WTC11 (cell line): ENCODE results near the gene WEE1. TPM values are rescaled to one million over a fixed set of nuclear protein-coding genes. Genes with fewer than 3 reads are reported as not detected.

Experiments
- ATAC-seq: fragments of 200-7000 bp; cut with Tn5 transposase; 2 replicates; pipeline ENCODE4 v1.10.0; 2021; ENCODE audit warnings: mild to moderate bottlenecking, moderate library complexity
- CTCF ChIA-PET: fragments of 300-600 bp; sonication (Branson Sonifier 250); formaldehyde crosslinking; loops from one replicate; lab custom pipeline; 2021; ENCODE audit warnings: antibody characterized with exemption; lab: Charles Lee
- POLR2A ChIA-PET: fragments of 350-600 bp; sonication (Branson Sonifier 250); formaldehyde crosslinking; loops from one replicate; lab custom pipeline; 2021; ENCODE audit warnings: antibody characterized with exemption; lab: Charles Lee
- DNase-seq: peaks from one replicate; pipeline ENCODE4 v3.0.0; 2021; ENCODE audit warnings: low spot score
- H3K27ac Mint-ChIP-seq: 2 replicates; pipeline ENCODE4 v1.8.0; 2021; ENCODE audit warnings: mixed read lengths
- H3K27me3 Mint-ChIP-seq: 2 replicates; pipeline ENCODE4 v1.8.0; 2021; ENCODE audit warnings: low read depth, mild to moderate bottlenecking, moderate library complexity, mixed read lengths
- H3K36me3 Mint-ChIP-seq: 2 replicates; pipeline ENCODE4 v1.8.0; 2021; ENCODE audit warnings: mixed read lengths
- H3K4me1 Mint-ChIP-seq: 2 replicates; pipeline ENCODE4 v1.8.0; 2022; ENCODE audit warnings: mixed read lengths
- H3K4me3 Mint-ChIP-seq: 2 replicates; pipeline ENCODE4 v1.8.0; 2021; ENCODE audit warnings: mild to moderate bottlenecking, moderate library complexity, mixed read lengths
- H3K9me3 Mint-ChIP-seq: 2 replicates; pipeline ENCODE4 v1.8.0; 2021; ENCODE audit warnings: mixed read lengths
- CDX4 ChIP-seq: fragments of 250-450 bp; sonication (Bioruptor Pico); IDR thresholded peaks from 2 replicates; pipeline ENCODE4 v1.9.0; 2021; ENCODE audit warnings: moderate library complexity, mild to moderate bottlenecking, inconsistent platforms, borderline replicate concordance
- ELF4 ChIP-seq: sonication (generic); formaldehyde crosslinking; IDR thresholded peaks from 2 replicates; pipeline ENCODE4 v1.8.1; 2022; ENCODE audit warnings: low read depth, mild to moderate bottlenecking, moderate library complexity, missing genetic modification reagents
- ETV6 ChIP-seq: sonication (generic); formaldehyde crosslinking; IDR thresholded peaks from 2 replicates; pipeline ENCODE4 v1.8.1; 2022; ENCODE audit warnings: mild to moderate bottlenecking, missing genetic modification reagents
- FOXJ3 ChIP-seq: sonication (generic); formaldehyde crosslinking; IDR thresholded peaks from 2 replicates; pipeline ENCODE4 v1.9.0; 2021; ENCODE audit warnings: missing genetic modification reagents, mild to moderate bottlenecking, borderline replicate concordance
- GABPB1 ChIP-seq: sonication (generic); formaldehyde crosslinking; IDR thresholded peaks from 2 replicates; pipeline ENCODE4 v1.8.1; 2023; ENCODE audit warnings: mild to moderate bottlenecking, missing genetic modification reagents
- GRHL2 ChIP-seq: fragments of 250-450 bp; sonication (Bioruptor Pico); IDR thresholded peaks from 2 replicates; pipeline ENCODE4 v1.8.0; 2022; ENCODE audit warnings: mild to moderate bottlenecking, moderate library complexity; ENCODE audit not compliant: insufficient replicate concordance, severe bottlenecking
- GTF2I ChIP-seq: fragments of 250-450 bp; sonication (Bioruptor Pico); conservative IDR thresholded peaks from 2 replicates; pipeline ENCODE4 v1.4.0; 2021; ENCODE audit warnings: mild to moderate bottlenecking
- JUN ChIP-seq: sonication (generic); formaldehyde crosslinking; IDR thresholded peaks from 2 replicates; pipeline ENCODE4 v1.8.0; 2023; ENCODE audit warnings: mild to moderate bottlenecking, missing genetic modification reagents
- KAT7 ChIP-seq: sonication (generic); formaldehyde crosslinking; IDR thresholded peaks from 2 replicates; pipeline ENCODE4 v1.8.1; 2023; ENCODE audit warnings: missing genetic modification reagents, mild to moderate bottlenecking, borderline replicate concordance
- MXD4 ChIP-seq: fragments of 250-450 bp; sonication (Bioruptor Pico); IDR thresholded peaks from 2 replicates; pipeline ENCODE4 v1.8.0; 2021; ENCODE audit warnings: mild to moderate bottlenecking, moderate library complexity, borderline replicate concordance
- MYBL2 ChIP-seq: sonication (generic); formaldehyde crosslinking; IDR thresholded peaks from 2 replicates; pipeline ENCODE4 v1.8.1; 2023; ENCODE audit warnings: mild to moderate bottlenecking, moderate library complexity, missing genetic modification reagents
- NFATC4 ChIP-seq: fragments of 250-450 bp; sonication (Bioruptor Pico); IDR thresholded peaks from 2 replicates; pipeline ENCODE4 v1.9.0; 2021; ENCODE audit warnings: mild to moderate bottlenecking
- NFE2L1 ChIP-seq: sonication (generic); formaldehyde crosslinking; IDR thresholded peaks from 2 replicates; pipeline ENCODE4 v1.8.1; 2023; ENCODE audit warnings: missing genetic modification reagents
- OVOL2 ChIP-seq: fragments of 250-450 bp; sonication (Bioruptor Pico); IDR thresholded peaks from 2 replicates; pipeline ENCODE4 v1.9.0; 2021; ENCODE audit warnings: mild to moderate bottlenecking, borderline replicate concordance
- STAT6 ChIP-seq: sonication (generic); formaldehyde crosslinking; conservative IDR thresholded peaks from 2 replicates; pipeline ENCODE4 v1.8.1; 2023; ENCODE audit warnings: mild to moderate bottlenecking, low read depth, missing genetic modification reagents, moderate library complexity
- TCF7 ChIP-seq: sonication (generic); formaldehyde crosslinking; IDR thresholded peaks from 2 replicates; pipeline ENCODE4 v1.8.0; 2022; ENCODE audit warnings: mild to moderate bottlenecking, low read depth, missing genetic modification reagents, moderate library complexity
- TP53 ChIP-seq: sonication (generic); formaldehyde crosslinking; IDR thresholded peaks from 2 replicates; pipeline ENCODE4 v1.8.1; 2023; ENCODE audit warnings: mild to moderate bottlenecking, missing genetic modification reagents
- ZNF138 ChIP-seq: sonication (generic); formaldehyde crosslinking; conservative IDR thresholded peaks from 2 replicates; pipeline ENCODE4 v1.8.1; 2022; ENCODE audit warnings: mild to moderate bottlenecking, moderate library complexity, missing genetic modification reagents
- ZNF232 ChIP-seq: sonication (generic); formaldehyde crosslinking; IDR thresholded peaks from 2 replicates; pipeline ENCODE4 v1.8.0; 2022; ENCODE audit warnings: mild to moderate bottlenecking, missing genetic modification reagents
- total RNA-seq: library from RNA; stranded (reverse); gene quantifications from 3 replicates; pipeline ENCODE4 v1.2.3, GENCODE V29; 2021
- TF ChIP-seq, protein P1 (sequence below): fragments of 250-450 bp; sonication (Bioruptor Pico); IDR thresholded peaks from 2 replicates; pipeline ENCODE4 v1.9.0; 2021; ENCODE audit warnings: mild to moderate bottlenecking
- TF ChIP-seq, protein P2 (sequence below): sonication (generic); formaldehyde crosslinking; IDR thresholded peaks from 2 replicates; pipeline ENCODE4 v1.8.1; 2022; ENCODE audit warnings: mild to moderate bottlenecking, moderate library complexity, missing genetic modification reagents
- TF ChIP-seq, protein P3 (sequence below): sonication (generic); formaldehyde crosslinking; IDR thresholded peaks from 2 replicates; pipeline ENCODE4 v1.8.0; 2023; ENCODE audit warnings: mild to moderate bottlenecking, missing genetic modification reagents
- TF ChIP-seq, protein P4 (sequence below): sonication (generic); formaldehyde crosslinking; IDR thresholded peaks from 2 replicates; pipeline ENCODE4 v1.8.1; 2022; ENCODE audit warnings: missing genetic modification reagents, borderline replicate concordance

Gene WEE1
- total RNA-seq, 1 experiment from 2014 or later, result 109 TPM

DNA sequence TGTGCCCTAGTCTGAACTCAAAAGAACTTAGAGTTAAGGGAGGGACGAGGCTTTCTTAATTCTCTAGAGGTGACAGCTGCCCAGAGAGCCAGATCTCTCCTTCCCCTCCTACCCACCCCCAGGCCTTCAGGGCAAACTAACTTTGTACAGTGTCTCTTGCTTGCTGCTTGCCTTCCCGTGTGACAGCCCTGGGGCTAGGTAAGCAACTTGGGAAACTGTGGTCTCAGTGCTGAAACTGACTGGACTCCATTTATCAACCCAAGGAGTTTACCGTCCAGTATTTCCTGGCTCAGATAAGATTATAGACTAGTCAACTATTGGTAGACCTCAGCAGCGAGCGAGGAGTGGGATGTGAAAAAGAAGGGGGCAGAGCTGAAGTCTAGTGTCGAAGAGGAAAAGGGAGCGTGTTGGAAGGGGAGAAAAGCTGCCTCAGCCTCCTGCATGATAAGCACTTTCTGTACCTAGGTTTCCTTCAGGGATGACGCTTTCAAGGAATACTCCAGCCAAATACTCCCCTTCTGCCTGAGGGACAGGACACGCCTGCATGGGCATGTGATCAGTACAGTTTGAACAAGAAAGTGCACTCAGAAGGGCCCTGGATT lies 43.3 kb upstream of the WEE1 start:
- no peaks in the 10 kb centered on the region for H3K9me3 Mint-ChIP-seq
- peaks cover 49% of the 10 kb centered on the region for H3K4me1 Mint-ChIP-seq
- H3K36me3 Mint-ChIP-seq, result peaks cover 19% of the 10 kb centered on the region
- POLR2A ChIA-PET, result interaction anchor here (1.8 kb wide), 1 partner anchor 70 kb away, joined by 5 read pairs; the partner anchor contains the start of gene ZNF143
- DNase-seq (no peak), ATAC-seq (0 out of 2 replicates have a peak, but pooled peaks have one; percentile 6)
- H3K27ac Mint-ChIP-seq, result peak overlapping the region; percentile 76
- TF ChIP-seq KAT7 (CRISPR knock-in tag) (no peak), NFATC4 (CRISPR knock-in tag) (no peak), FOXJ3 (CRISPR knock-in tag) (no peak), TP53 (CRISPR knock-in tag) (no peak), ETV6 (no peak), GTF2I (CRISPR knock-in tag) (no peak), ELF4 (CRISPR knock-in tag) (no peak), TCF7 (CRISPR knock-in tag) (no peak), JUN (CRISPR knock-in tag) (no peak), GABPB1 (CRISPR knock-in tag) (no peak)
- TF ChIP-seq, protein P1, sequence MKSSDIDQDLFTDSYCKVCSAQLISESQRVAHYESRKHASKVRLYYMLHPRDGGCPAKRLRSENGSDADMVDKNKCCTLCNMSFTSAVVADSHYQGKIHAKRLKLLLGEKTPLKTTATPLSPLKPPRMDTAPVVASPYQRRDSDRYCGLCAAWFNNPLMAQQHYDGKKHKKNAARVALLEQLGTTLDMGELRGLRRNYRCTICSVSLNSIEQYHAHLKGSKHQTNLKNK (CRISPR knock-in tag), result no peak
- TF ChIP-seq, protein P2, sequence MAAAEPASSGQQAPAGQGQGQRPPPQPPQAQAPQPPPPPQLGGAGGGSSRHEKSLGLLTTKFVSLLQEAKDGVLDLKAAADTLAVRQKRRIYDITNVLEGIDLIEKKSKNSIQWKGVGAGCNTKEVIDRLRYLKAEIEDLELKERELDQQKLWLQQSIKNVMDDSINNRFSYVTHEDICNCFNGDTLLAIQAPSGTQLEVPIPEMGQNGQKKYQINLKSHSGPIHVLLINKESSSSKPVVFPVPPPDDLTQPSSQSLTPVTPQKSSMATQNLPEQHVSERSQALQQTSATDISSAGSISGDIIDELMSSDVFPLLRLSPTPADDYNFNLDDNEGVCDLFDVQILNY (CRISPR knock-in tag), result no peak
- CTCF ChIA-PET, result interaction anchor here (0.7 to 2.8 kb wide), 4 partner anchors 23 to 365 kb away, joined by 3 to 20 read pairs (median 4); partner anchors contain the start of gene WEE1
- no peaks in the 10 kb centered on the region for H3K27me3 Mint-ChIP-seq
- no peak overlapping the region for H3K4me3 Mint-ChIP-seq

GRCh38 chr11:9530901-9531625 lies 42.4 kb upstream of the WEE1 start:
- ATAC-seq (peak; percentile 24), DNase-seq (no peak)
- peaks cover 12% of the 10 kb centered on the region for H3K36me3 Mint-ChIP-seq
- no peak overlapping the region for H3K4me3 Mint-ChIP-seq
- TF ChIP-seq, protein P3, sequence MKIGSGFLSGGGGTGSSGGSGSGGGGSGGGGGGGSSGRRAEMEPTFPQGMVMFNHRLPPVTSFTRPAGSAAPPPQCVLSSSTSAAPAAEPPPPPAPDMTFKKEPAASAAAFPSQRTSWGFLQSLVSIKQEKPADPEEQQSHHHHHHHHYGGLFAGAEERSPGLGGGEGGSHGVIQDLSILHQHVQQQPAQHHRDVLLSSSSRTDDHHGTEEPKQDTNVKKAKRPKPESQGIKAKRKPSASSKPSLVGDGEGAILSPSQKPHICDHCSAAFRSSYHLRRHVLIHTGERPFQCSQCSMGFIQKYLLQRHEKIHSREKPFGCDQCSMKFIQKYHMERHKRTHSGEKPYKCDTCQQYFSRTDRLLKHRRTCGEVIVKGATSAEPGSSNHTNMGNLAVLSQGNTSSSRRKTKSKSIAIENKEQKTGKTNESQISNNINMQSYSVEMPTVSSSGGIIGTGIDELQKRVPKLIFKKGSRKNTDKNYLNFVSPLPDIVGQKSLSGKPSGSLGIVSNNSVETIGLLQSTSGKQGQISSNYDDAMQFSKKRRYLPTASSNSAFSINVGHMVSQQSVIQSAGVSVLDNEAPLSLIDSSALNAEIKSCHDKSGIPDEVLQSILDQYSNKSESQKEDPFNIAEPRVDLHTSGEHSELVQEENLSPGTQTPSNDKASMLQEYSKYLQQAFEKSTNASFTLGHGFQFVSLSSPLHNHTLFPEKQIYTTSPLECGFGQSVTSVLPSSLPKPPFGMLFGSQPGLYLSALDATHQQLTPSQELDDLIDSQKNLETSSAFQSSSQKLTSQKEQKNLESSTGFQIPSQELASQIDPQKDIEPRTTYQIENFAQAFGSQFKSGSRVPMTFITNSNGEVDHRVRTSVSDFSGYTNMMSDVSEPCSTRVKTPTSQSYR (CRISPR knock-in tag), result no peak
- TF ChIP-seq ZNF232 (no peak), GRHL2 (CRISPR knock-in tag) (no peak), NFE2L1 (CRISPR knock-in tag) (no peak), CDX4 (CRISPR knock-in tag) (no peak), JUN (CRISPR knock-in tag) (no peak), MXD4 (no peak), STAT6 (CRISPR knock-in tag) (no peak), TCF7 (CRISPR knock-in tag) (no peak), MYBL2 (no peak), ZNF138 (no peak), OVOL2 (CRISPR knock-in tag) (no peak), GABPB1 (CRISPR knock-in tag) (no peak)
- TF ChIP-seq, protein P4, sequence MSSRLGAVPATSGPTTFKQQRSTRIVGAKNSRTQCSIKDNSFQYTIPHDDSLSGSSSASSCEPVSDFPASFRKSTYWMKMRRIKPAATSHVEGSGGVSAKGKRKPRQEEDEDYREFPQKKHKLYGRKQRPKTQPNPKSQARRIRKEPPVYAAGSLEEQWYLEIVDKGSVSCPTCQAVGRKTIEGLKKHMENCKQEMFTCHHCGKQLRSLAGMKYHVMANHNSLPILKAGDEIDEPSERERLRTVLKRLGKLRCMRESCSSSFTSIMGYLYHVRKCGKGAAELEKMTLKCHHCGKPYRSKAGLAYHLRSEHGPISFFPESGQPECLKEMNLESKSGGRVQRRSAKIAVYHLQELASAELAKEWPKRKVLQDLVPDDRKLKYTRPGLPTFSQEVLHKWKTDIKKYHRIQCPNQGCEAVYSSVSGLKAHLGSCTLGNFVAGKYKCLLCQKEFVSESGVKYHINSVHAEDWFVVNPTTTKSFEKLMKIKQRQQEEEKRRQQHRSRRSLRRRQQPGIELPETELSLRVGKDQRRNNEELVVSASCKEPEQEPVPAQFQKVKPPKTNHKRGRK (CRISPR knock-in tag), result no peak
- TF ChIP-seq, all 79 proteins: peak for 0
- Mint-ChIP-seq H3K9me3 (no peaks in the 10 kb centered on the region), H3K27me3 (no peaks in the 10 kb centered on the region), H3K4me1 (peaks cover 52% of the 10 kb centered on the region), H3K27ac (no peak overlapping the region)
- ChIA-PET CTCF (interaction anchor here (1.0 to 1.1 kb wide), 2 partner anchors 42 to 365 kb away, joined by 3 to 4 read pairs; partner anchors contain the start of gene WEE1), POLR2A (interaction anchor here (1.8 kb wide), 1 partner anchor 71 kb away, joined by 5 read pairs; the partner anchor contains the start of gene ZNF143)
